Measurements from ENCODE around the gene GMFB.

GMFB gene

GRCh38 chr14:54483073-54483745 lies 5.6 kb downstream of the GMFB start:
- Mint-ChIP-seq H3K4me1 (ENCODE audit: low read depth) (peaks cover 57% of the 10 kb centered on the region), H3K36me3 (ENCODE audit: low read depth) (peaks cover 83% of the 10 kb centered on the region), H3K27ac (peak overlapping the region; percentile 83), H3K4me3 (no peak overlapping the region), H3K27me3 (no peaks in the 10 kb centered on the region), H3K9me3 (no peaks in the 10 kb centered on the region)
- no peak for DNase-seq

- H3K4me3 Mint-ChIP-seq: no peak overlapping the region
- H3K27me3 Mint-ChIP-seq: no peaks in the 10 kb centered on the region
- DNase-seq: no peak
- H3K27ac Mint-ChIP-seq: no peak overlapping the region
- peaks cover 51% of the 10 kb centered on the region for H3K4me1 Mint-ChIP-seq (ENCODE audit: low read depth)
- no peaks in the 10 kb centered on the region for H3K9me3 Mint-ChIP-seq
- peaks cover 86% of the 10 kb centered on the region for H3K36me3 Mint-ChIP-seq (ENCODE audit: low read depth)
These were observed 7.1 kb downstream of the GMFB start for GRCh38 chr14:54481695-54482094.

GRCh38 chr14:54480830-54481562 lies 7.8 kb downstream of the GMFB start:
- H3K4me1 Mint-ChIP-seq (ENCODE audit: low read depth): peaks cover 49% of the 10 kb centered on the region
- peaks cover 86% of the 10 kb centered on the region for H3K36me3 Mint-ChIP-seq (ENCODE audit: low read depth)
- DNase-seq: no peak
- no peak overlapping the region for H3K4me3 Mint-ChIP-seq
- no peaks in the 10 kb centered on the region for H3K9me3 Mint-ChIP-seq
- H3K27ac Mint-ChIP-seq: no peak overlapping the region
- no peaks in the 10 kb centered on the region for H3K27me3 Mint-ChIP-seq

GRCh38 chr14:54478636-54479215 lies 10.1 kb downstream of the GMFB start:
- no peaks in the 10 kb centered on the region for H3K27me3 Mint-ChIP-seq
- no peak overlapping the region for H3K4me3 Mint-ChIP-seq
- DNase-seq: no peak
- peaks cover 33% of the 10 kb centered on the region for H3K4me1 Mint-ChIP-seq (ENCODE audit: low read depth)
- peak overlapping the region; percentile 2 for H3K27ac Mint-ChIP-seq
- peaks cover 92% of the 10 kb centered on the region for H3K36me3 Mint-ChIP-seq (ENCODE audit: low read depth)
- no peaks in the 10 kb centered on the region for H3K9me3 Mint-ChIP-seq

- Mint-ChIP-seq H3K27me3 (no peaks in the 10 kb centered on the region), H3K27ac (no peak overlapping the region), H3K36me3 (ENCODE audit: low read depth) (peaks cover 85% of the 10 kb centered on the region), H3K4me3 (no peak overlapping the region), H3K9me3 (no peaks in the 10 kb centered on the region), H3K4me1 (ENCODE audit: low read depth) (peaks cover 15% of the 10 kb centered on the region)
- DNase-seq: no peak
These were observed 12.9 kb downstream of the GMFB start for GRCh38 chr14:54475911-54476310.

- H3K4me3 Mint-ChIP-seq: no peak overlapping the region
- peaks cover 80% of the 10 kb centered on the region for H3K36me3 Mint-ChIP-seq (ENCODE audit: low read depth)
- peaks cover 15% of the 10 kb centered on the region for H3K4me1 Mint-ChIP-seq (ENCODE audit: low read depth)
- no peak overlapping the region for H3K27ac Mint-ChIP-seq
- H3K9me3 Mint-ChIP-seq: no peaks in the 10 kb centered on the region
- no peak for DNase-seq
- H3K27me3 Mint-ChIP-seq: no peaks in the 10 kb centered on the region
These were observed 13.4 kb downstream of the GMFB start for GRCh38 chr14:54475187-54475899.

GRCh38 chr14:54474232-54474793 lies 14.5 kb downstream of the GMFB start:
- H3K4me3 Mint-ChIP-seq: no peak overlapping the region
- peaks cover 70% of the 10 kb centered on the region for H3K36me3 Mint-ChIP-seq (ENCODE audit: low read depth)
- H3K4me1 Mint-ChIP-seq (ENCODE audit: low read depth): peaks cover 15% of the 10 kb centered on the region
- no peaks in the 10 kb centered on the region for H3K27me3 Mint-ChIP-seq
- H3K9me3 Mint-ChIP-seq: no peaks in the 10 kb centered on the region
- no peak overlapping the region for H3K27ac Mint-ChIP-seq
- no peak for DNase-seq

GRCh38 chr14:54472315-54472714 lies 16.5 kb downstream of the GMFB start:
- H3K27me3 Mint-ChIP-seq: no peaks in the 10 kb centered on the region
- no peak for DNase-seq
- H3K36me3 Mint-ChIP-seq (ENCODE audit: low read depth): peaks cover 65% of the 10 kb centered on the region
- no peak overlapping the region for H3K4me3 Mint-ChIP-seq
- H3K4me1 Mint-ChIP-seq (ENCODE audit: low read depth): peaks cover 12% of the 10 kb centered on the region
- H3K27ac Mint-ChIP-seq: peak overlapping the region; percentile 42
- H3K9me3 Mint-ChIP-seq: peaks cover 9% of the 10 kb centered on the region

GRCh38 chr14:54471641-54472040 lies 17.1 kb downstream of the GMFB start:
- Mint-ChIP-seq H3K27me3 (no peaks in the 10 kb centered on the region), H3K4me3 (no peak overlapping the region), H3K36me3 (ENCODE audit: low read depth) (peaks cover 59% of the 10 kb centered on the region), H3K4me1 (ENCODE audit: low read depth) (peaks cover 8% of the 10 kb centered on the region), H3K9me3 (peaks cover 9% of the 10 kb centered on the region), H3K27ac (peak overlapping the region; percentile 47)
- DNase-seq: no peak

- Mint-ChIP-seq H3K4me3 (no peak overlapping the region), H3K27me3 (no peaks in the 10 kb centered on the region), H3K4me1 (ENCODE audit: low read depth) (peaks cover 3% of the 10 kb centered on the region), H3K27ac (no peak overlapping the region), H3K9me3 (peaks cover 9% of the 10 kb centered on the region), H3K36me3 (ENCODE audit: low read depth) (peaks cover 50% of the 10 kb centered on the region)
- no peak for DNase-seq
These were observed 18.1 kb downstream of the GMFB start for GRCh38 chr14:54470701-54471100.

- Mint-ChIP-seq H3K4me3 (no peak overlapping the region), H3K9me3 (peaks cover 9% of the 10 kb centered on the region), H3K36me3 (ENCODE audit: low read depth) (peaks cover 20% of the 10 kb centered on the region), H3K4me1 (ENCODE audit: low read depth) (peaks cover 3% of the 10 kb centered on the region), H3K27me3 (no peaks in the 10 kb centered on the region), H3K27ac (no peak overlapping the region)
- DNase-seq: no peak
These were observed 21.5 kb downstream of the GMFB start for GRCh38 chr14:54467280-54467679.

GRCh38 chr14:54465654-54466053 lies 23.1 kb downstream of the GMFB start:
- H3K9me3 Mint-ChIP-seq: peaks cover 9% of the 10 kb centered on the region
- no peak overlapping the region for H3K4me3 Mint-ChIP-seq
- no peak for DNase-seq
- no peak overlapping the region for H3K27ac Mint-ChIP-seq
- no peaks in the 10 kb centered on the region for H3K27me3 Mint-ChIP-seq
- H3K4me1 Mint-ChIP-seq (ENCODE audit: low read depth): peaks cover 10% of the 10 kb centered on the region
- peaks cover 13% of the 10 kb centered on the region for H3K36me3 Mint-ChIP-seq (ENCODE audit: low read depth)

- Mint-ChIP-seq H3K36me3 (ENCODE audit: low read depth) (no peaks in the 10 kb centered on the region), H3K9me3 (peaks cover 3% of the 10 kb centered on the region), H3K27me3 (no peaks in the 10 kb centered on the region), H3K4me1 (ENCODE audit: low read depth) (peaks cover 10% of the 10 kb centered on the region), H3K27ac (peak overlapping the region; percentile 37), H3K4me3 (no peak overlapping the region)
- no peak for DNase-seq
These were observed 26.7 kb downstream of the GMFB start for GRCh38 chr14:54462048-54462447.

- Mint-ChIP-seq H3K27me3 (no peaks in the 10 kb centered on the region), H3K4me1 (ENCODE audit: low read depth) (peaks cover 10% of the 10 kb centered on the region), H3K4me3 (no peak overlapping the region), H3K36me3 (ENCODE audit: low read depth) (no peaks in the 10 kb centered on the region), H3K27ac (no peak overlapping the region), H3K9me3 (peaks cover 3% of the 10 kb centered on the region)
- no peak for DNase-seq
These were observed 29.7 kb downstream of the GMFB start for GRCh38 chr14:54459106-54459505.
